ENCODE measurements around the gene PADI3. TPM values are rescaled to one million over a fixed set of nuclear protein-coding genes. Genes with fewer than 3 reads are reported as not detected.

Gene PADI3
- polyA plus RNA-seq, 1 of the 3 experiments (the other 2 are of a cell fraction): 0.30 TPM

DNA sequence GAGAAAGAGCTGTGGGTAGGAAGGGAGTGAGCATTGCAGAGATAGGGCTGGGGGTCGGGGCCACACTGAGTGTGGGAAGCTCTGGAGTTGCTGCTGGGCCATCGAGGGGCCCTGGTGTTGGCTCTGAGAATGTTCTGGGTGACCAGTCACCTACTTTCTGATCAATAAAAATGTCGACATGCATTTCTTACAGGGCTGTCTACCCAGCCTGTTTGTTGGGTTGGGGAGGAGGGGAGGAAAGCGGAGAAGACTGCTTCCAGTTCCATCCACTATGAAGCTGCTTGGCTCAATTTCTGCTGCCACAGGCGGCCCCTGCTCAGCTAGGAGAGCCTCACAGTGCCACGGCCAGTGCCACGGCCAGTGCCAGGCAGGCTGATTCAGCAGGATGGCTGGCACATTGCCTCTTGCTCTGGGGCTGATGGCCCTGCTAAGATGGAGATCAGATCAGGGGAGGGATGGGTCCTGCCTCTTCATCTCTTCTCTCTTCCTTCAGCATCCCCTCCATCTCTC lies 3.0 kb upstream of the PADI3 start (continued):
- TF ChIP-seq, protein P1, sequence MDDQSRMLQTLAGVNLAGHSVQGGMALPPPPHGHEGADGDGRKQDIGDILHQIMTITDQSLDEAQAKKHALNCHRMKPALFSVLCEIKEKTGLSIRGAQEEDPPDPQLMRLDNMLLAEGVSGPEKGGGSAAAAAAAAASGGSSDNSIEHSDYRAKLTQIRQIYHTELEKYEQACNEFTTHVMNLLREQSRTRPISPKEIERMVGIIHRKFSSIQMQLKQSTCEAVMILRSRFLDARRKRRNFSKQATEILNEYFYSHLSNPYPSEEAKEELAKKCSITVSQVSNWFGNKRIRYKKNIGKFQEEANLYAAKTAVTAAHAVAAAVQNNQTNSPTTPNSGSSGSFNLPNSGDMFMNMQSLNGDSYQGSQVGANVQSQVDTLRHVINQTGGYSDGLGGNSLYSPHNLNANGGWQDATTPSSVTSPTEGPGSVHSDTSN (IDR thresholded peaks at IDR 0.05): no peak

DNA sequence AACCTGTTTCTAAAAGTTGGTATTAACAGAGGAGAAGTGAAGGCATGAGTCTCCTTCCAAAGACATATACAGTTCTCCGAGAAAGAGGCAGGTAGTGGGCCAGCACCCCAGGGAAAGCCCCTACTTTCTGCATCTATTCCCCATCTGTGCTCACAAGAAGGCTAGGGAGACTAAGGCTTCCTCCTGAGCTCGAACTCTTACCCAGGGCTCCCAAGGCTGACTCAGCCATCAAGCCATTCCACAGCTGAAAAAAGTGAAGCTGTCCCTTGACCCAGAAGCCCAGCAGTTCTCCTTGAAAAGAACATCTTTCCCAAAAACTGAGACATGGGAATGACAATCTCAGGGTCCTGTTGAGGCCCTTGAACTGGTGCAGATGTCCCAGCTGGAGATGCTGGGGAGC lies 1.9 kb upstream of the PADI3 start:
- POLR2A ChIA-PET: no interaction called here

More for the DNA sequence above, 1.9 kb upstream of the PADI3 start:
- H2AFZ ChIP-seq (ENCODE audit: low read depth): no peak overlapping the region
- no peak overlapping the region for H3K4me3 ChIP-seq (ENCODE audit: low read depth in 2 of 2, low read length in 1 of 2)
- DNase-seq: no peak
- no peaks in the 10 kb centered on the region for H3K27me3 ChIP-seq (ENCODE audit: insufficient read depth)
- peaks cover 8 to 11% of the 10 kb centered on the region in 2 experiments; a peak in 1 of 4 replicates for H3K4me1 ChIP-seq (ENCODE audit: control insufficient read depth in 1 of 2, insufficient read depth in 2 of 2, low read depth in 1 of 2, low read length in 1 of 2)
- H3K9ac ChIP-seq: no peak overlapping the region
- 85% methylated on average over 2 of the region's 2 CpGs for WGBS (ENCODE audit: low lambda C conversion rate)
- no peaks in the 10 kb centered on the region for H3F3A ChIP-seq (replicated peaks; ENCODE audit: insufficient read depth)
- H4K20me1 ChIP-seq (ENCODE audit: insufficient read depth): no peaks in the 10 kb centered on the region
- H3K4me2 ChIP-seq: no peak overlapping the region
- TF ChIP-seq, protein P2, sequence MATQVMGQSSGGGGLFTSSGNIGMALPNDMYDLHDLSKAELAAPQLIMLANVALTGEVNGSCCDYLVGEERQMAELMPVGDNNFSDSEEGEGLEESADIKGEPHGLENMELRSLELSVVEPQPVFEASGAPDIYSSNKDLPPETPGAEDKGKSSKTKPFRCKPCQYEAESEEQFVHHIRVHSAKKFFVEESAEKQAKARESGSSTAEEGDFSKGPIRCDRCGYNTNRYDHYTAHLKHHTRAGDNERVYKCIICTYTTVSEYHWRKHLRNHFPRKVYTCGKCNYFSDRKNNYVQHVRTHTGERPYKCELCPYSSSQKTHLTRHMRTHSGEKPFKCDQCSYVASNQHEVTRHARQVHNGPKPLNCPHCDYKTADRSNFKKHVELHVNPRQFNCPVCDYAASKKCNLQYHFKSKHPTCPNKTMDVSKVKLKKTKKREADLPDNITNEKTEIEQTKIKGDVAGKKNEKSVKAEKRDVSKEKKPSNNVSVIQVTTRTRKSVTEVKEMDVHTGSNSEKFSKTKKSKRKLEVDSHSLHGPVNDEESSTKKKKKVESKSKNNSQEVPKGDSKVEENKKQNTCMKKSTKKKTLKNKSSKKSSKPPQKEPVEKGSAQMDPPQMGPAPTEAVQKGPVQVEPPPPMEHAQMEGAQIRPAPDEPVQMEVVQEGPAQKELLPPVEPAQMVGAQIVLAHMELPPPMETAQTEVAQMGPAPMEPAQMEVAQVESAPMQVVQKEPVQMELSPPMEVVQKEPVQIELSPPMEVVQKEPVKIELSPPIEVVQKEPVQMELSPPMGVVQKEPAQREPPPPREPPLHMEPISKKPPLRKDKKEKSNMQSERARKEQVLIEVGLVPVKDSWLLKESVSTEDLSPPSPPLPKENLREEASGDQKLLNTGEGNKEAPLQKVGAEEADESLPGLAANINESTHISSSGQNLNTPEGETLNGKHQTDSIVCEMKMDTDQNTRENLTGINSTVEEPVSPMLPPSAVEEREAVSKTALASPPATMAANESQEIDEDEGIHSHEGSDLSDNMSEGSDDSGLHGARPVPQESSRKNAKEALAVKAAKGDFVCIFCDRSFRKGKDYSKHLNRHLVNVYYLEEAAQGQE (IDR thresholded peaks at IDR 0.05; ENCODE audit: low read depth, low read length): no peak
- TF ChIP-seq SIN3A (IDR thresholded peaks at IDR 0.05; ENCODE audit: borderline replicate concordance, low read depth, low read length): no peak
- TF ChIP-seq RXRA (IDR thresholded peaks at IDR 0.05; ENCODE audit: borderline replicate concordance, low read depth): no peak
- TF ChIP-seq, protein P3, sequence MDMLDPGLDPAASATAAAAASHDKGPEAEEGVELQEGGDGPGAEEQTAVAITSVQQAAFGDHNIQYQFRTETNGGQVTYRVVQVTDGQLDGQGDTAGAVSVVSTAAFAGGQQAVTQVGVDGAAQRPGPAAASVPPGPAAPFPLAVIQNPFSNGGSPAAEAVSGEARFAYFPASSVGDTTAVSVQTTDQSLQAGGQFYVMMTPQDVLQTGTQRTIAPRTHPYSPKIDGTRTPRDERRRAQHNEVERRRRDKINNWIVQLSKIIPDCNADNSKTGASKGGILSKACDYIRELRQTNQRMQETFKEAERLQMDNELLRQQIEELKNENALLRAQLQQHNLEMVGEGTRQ (IDR thresholded peaks at IDR 0.05; ENCODE audit: borderline replicate concordance, low read depth, low read length): no peak
- no peak for TF ChIP-seq TAF1 (IDR thresholded peaks at IDR 0.05; ENCODE audit: borderline replicate concordance, low read depth, low read length)
- no peak for TF ChIP-seq MXI1 (IDR thresholded peaks at IDR 0.05; ENCODE audit: low read depth, low read length)
- no peak for TF ChIP-seq NRF1 (IDR thresholded peaks at IDR 0.05; ENCODE audit: low read depth, low read length)
- TF ChIP-seq, protein P1 (IDR thresholded peaks at IDR 0.05): no peak
- no peak for TF ChIP-seq MEF2A (IDR thresholded peaks at IDR 0.05; ENCODE audit: borderline replicate concordance, low read depth)
- TF ChIP-seq, protein P4, sequence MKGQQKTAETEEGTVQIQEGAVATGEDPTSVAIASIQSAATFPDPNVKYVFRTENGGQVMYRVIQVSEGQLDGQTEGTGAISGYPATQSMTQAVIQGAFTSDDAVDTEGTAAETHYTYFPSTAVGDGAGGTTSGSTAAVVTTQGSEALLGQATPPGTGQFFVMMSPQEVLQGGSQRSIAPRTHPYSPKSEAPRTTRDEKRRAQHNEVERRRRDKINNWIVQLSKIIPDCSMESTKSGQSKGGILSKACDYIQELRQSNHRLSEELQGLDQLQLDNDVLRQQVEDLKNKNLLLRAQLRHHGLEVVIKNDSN (IDR thresholded peaks at IDR 0.05; ENCODE audit: borderline replicate concordance, low read depth): no peak
- TF ChIP-seq TCF12 (IDR thresholded peaks at IDR 0.05): no peak
- no peak for TF ChIP-seq SMC3 (IDR thresholded peaks at IDR 0.05; ENCODE audit: low read depth, low read length)
- TF ChIP-seq FOSL2 (IDR thresholded peaks at IDR 0.05; ENCODE audit: borderline replicate concordance, low read depth): no peak
- TF ChIP-seq, protein P5, sequence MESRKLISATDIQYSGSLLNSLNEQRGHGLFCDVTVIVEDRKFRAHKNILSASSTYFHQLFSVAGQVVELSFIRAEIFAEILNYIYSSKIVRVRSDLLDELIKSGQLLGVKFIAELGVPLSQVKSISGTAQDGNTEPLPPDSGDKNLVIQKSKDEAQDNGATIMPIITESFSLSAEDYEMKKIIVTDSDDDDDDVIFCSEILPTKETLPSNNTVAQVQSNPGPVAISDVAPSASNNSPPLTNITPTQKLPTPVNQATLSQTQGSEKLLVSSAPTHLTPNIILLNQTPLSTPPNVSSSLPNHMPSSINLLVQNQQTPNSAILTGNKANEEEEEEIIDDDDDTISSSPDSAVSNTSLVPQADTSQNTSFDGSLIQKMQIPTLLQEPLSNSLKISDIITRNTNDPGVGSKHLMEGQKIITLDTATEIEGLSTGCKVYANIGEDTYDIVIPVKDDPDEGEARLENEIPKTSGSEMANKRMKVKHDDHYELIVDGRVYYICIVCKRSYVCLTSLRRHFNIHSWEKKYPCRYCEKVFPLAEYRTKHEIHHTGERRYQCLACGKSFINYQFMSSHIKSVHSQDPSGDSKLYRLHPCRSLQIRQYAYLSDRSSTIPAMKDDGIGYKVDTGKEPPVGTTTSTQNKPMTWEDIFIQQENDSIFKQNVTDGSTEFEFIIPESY (IDR thresholded peaks at IDR 0.05; ENCODE audit: borderline replicate concordance, low read depth): no peak
- TF ChIP-seq POLR2AphosphoS5 (IDR thresholded peaks at IDR 0.05; ENCODE audit: low read depth, low read length): no peak
- TF ChIP-seq, protein P6, sequence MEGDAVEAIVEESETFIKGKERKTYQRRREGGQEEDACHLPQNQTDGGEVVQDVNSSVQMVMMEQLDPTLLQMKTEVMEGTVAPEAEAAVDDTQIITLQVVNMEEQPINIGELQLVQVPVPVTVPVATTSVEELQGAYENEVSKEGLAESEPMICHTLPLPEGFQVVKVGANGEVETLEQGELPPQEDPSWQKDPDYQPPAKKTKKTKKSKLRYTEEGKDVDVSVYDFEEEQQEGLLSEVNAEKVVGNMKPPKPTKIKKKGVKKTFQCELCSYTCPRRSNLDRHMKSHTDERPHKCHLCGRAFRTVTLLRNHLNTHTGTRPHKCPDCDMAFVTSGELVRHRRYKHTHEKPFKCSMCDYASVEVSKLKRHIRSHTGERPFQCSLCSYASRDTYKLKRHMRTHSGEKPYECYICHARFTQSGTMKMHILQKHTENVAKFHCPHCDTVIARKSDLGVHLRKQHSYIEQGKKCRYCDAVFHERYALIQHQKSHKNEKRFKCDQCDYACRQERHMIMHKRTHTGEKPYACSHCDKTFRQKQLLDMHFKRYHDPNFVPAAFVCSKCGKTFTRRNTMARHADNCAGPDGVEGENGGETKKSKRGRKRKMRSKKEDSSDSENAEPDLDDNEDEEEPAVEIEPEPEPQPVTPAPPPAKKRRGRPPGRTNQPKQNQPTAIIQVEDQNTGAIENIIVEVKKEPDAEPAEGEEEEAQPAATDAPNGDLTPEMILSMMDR (IDR thresholded peaks at IDR 0.05): no peak
- TF ChIP-seq, protein P7, sequence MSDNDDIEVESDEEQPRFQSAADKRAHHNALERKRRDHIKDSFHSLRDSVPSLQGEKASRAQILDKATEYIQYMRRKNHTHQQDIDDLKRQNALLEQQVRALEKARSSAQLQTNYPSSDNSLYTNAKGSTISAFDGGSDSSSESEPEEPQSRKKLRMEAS (IDR thresholded peaks at IDR 0.05; ENCODE audit: low read depth): no peak
- no peak overlapping the region for H3K27ac ChIP-seq (ENCODE audit: low read depth in 2 of 2, low read length in 1 of 2)
- CTCF ChIA-PET: interaction anchor here (1.0 to 16.6 kb wide), 7 partner anchors 10 to 160 kb away, joined by 3 to 462 read pairs (median 10); partner anchors contain the start of gene PADI2
- H3K79me2 ChIP-seq (ENCODE audit: insufficient read depth): no peaks in the 10 kb centered on the region
- H3K9me3 ChIP-seq: no peaks in the 10 kb centered on the region
- H3K9me2 ChIP-seq: no peaks in the 10 kb centered on the region
- no peaks in the 10 kb centered on the region for H3K36me3 ChIP-seq (replicated peaks in 1 of 2; ENCODE audit: control insufficient read depth in 1 of 2, insufficient read depth in 2 of 2, low read length in 1 of 2)
